Mucosa of gallbladder (tissue), 1 donor: Measurements from ENCODE around the gene RPUSD3. TPM values are rescaled to one million over a fixed set of nuclear protein-coding genes. Genes with fewer than 3 reads are reported as not detected.
"Not testable (repeated sequence)": the region's sequence is repeated elsewhere in the genome, so short reads cannot be mapped to it uniquely, and the experiment has no call there.

ENCODE experiments used
- DNase-seq: peaks from one replicate; pipeline ENCODE4 v3.0.0-alpha.2; 2020; ENCODE audit warnings: low spot score
- total RNA-seq: library from RNA; stranded (reverse); gene quantifications from one replicate; pipeline ENCODE4 v1.2.1, GENCODE V29; 2021
- donor health status: DM: no; HTN: no; CAD: no.

RPUSD3 gene
- total RNA-seq, 1 donor from 2014 or later, result 37.5 TPM

GRCh38 chr3:9865125-9865637 lies 21.4 kb upstream of the RPUSD3 start:
- DNase-seq, result not testable (repeated sequence)

GRCh38 chr3:9864200-9864927 lies 20.6 kb upstream of the RPUSD3 start:
- peak; percentile 58 for DNase-seq

- DNase-seq, result no peak
Observed at GRCh38 chr3:9863058-9863772, 19.4 kb upstream of the RPUSD3 start.

- DNase-seq, result peak; percentile 40
Observed at GRCh38 chr3:9862391-9863057, 18.7 kb upstream of the RPUSD3 start.

GRCh38 chr3:9861626-9862130 lies 17.9 kb upstream of the RPUSD3 start:
- no peak for DNase-seq

GRCh38 chr3:9861201-9861600 lies 17.4 kb upstream of the RPUSD3 start:
- DNase-seq, result no peak

- no peak for DNase-seq
Observed at GRCh38 chr3:9859530-9860025, 15.8 kb upstream of the RPUSD3 start.

GRCh38 chr3:9855594-9855993 lies 11.8 kb upstream of the RPUSD3 start:
- DNase-seq, result no peak

- DNase-seq, result not testable (repeated sequence)
Observed at GRCh38 chr3:9854291-9854940, 10.6 kb upstream of the RPUSD3 start.

- DNase-seq, result no peak
Observed at GRCh38 chr3:9852528-9852927, 8.7 kb upstream of the RPUSD3 start.

- not testable (repeated sequence) for DNase-seq
Observed at GRCh38 chr3:9851926-9852325, 8.1 kb upstream of the RPUSD3 start.

- not testable (repeated sequence) for DNase-seq
Observed at GRCh38 chr3:9851383-9851782, 7.6 kb upstream of the RPUSD3 start.

- DNase-seq, result not testable (repeated sequence)
Observed at GRCh38 chr3:9848860-9849259, 5.1 kb upstream of the RPUSD3 start.

GRCh38 chr3:9847870-9848269 lies 4.1 kb upstream of the RPUSD3 start:
- not testable (repeated sequence) for DNase-seq

- no peak for DNase-seq
Observed at GRCh38 chr3:9846931-9847488, 3.2 kb upstream of the RPUSD3 start.

- no peak for DNase-seq
Observed at GRCh38 chr3:9846231-9846630, 2.4 kb upstream of the RPUSD3 start.

GRCh38 chr3:9841015-9841414 lies 2.8 kb downstream of the RPUSD3 start:
- DNase-seq, result no peak

GRCh38 chr3:9838856-9839255 lies 5.0 kb downstream of the RPUSD3 start:
- DNase-seq, result no peak

- DNase-seq, result no peak
Observed at GRCh38 chr3:9837701-9838582, 5.9 kb downstream of the RPUSD3 start.
